Glutamatergic neuron (in vitro differentiated cells): ENCODE measurements around the gene GLRA3. TPM values are rescaled to one million over a fixed set of nuclear protein-coding genes. Genes with fewer than 3 reads are reported as not detected.

Source experiments
- DNase-seq: peaks from one replicate; pipeline ENCODE4 v3.0.0; 2022
- H3K27ac Mint-ChIP-seq: one replicate; pipeline ENCODE4 v1.8.0; 2020; ENCODE audit warnings: mild to moderate bottlenecking, mixed read lengths, inconsistent platforms; ENCODE audit not compliant: unreplicated experiment
- H3K27me3 Mint-ChIP-seq: one replicate; pipeline ENCODE4 v1.8.0; 2020; ENCODE audit warnings: mild to moderate bottlenecking, moderate library complexity, mixed read lengths, inconsistent platforms; ENCODE audit not compliant: unreplicated experiment
- H3K36me3 Mint-ChIP-seq: one replicate; pipeline ENCODE4 v1.8.0; 2020; ENCODE audit warnings: mild to moderate bottlenecking, mixed read lengths, inconsistent platforms; ENCODE audit not compliant: unreplicated experiment
- H3K4me1 Mint-ChIP-seq: one replicate; pipeline ENCODE4 v1.8.0; 2020; ENCODE audit warnings: mild to moderate bottlenecking, low read depth, mixed read lengths, inconsistent platforms; ENCODE audit not compliant: unreplicated experiment
- H3K4me3 Mint-ChIP-seq: one replicate; pipeline ENCODE4 v1.8.0; 2020; ENCODE audit warnings: mild to moderate bottlenecking, mixed read lengths, inconsistent platforms; ENCODE audit not compliant: unreplicated experiment
- H3K9me3 Mint-ChIP-seq: one replicate; pipeline ENCODE4 v1.8.0; 2020; ENCODE audit warnings: mild to moderate bottlenecking, moderate library complexity, mixed read lengths, inconsistent platforms; ENCODE audit not compliant: unreplicated experiment
- CTCF ChIP-seq: fragments of 200-600 bp; sonication (generic); IDR thresholded peaks from one replicate; pipeline ENCODE4 v1.5.0; 2021; ENCODE audit not compliant: partially characterized antibody, unreplicated experiment
- total RNA-seq: library from RNA; stranded (reverse); fragmentation: NEBNext Ultra II Directional; extraction: Animal tissue kit (Norgen Biotek cat#: 25700); gene quantifications from one replicate; pipeline ENCODE4 v1.2.1, GENCODE V29; 2021; ENCODE audit not compliant: unreplicated experiment

GLRA3 gene
- total RNA-seq, 1 donor from 2014 or later, result not detected

DNA sequence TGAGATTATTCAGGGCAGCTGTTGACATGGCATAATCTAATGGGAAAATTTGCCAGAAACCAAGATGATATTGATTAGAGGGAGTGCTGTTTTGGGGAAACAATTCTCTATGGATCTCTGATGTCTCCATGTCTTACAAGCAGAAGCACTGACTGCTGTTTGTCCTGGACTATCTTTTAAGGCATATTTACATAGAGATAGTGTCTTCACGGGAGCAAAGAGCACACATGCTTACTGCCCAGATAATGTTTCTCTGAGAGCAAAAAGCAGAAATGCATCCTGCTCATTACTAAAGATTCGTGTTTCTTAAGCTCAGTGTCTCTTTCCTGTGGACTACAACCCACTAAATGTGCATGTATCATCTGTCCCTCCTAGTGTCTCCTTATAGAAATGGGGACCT lies 41.3 kb upstream of the GLRA3 start:
- no peaks in the 10 kb centered on the region for H3K9me3 Mint-ChIP-seq
- H3K27me3 Mint-ChIP-seq, result no peaks in the 10 kb centered on the region
- H3K36me3 Mint-ChIP-seq, result no peaks in the 10 kb centered on the region
- no peak for DNase-seq
- TF ChIP-seq CTCF, result no peak
- H3K4me3 Mint-ChIP-seq, result no peak overlapping the region
- H3K27ac Mint-ChIP-seq, result no peak overlapping the region
- no peaks in the 10 kb centered on the region for H3K4me1 Mint-ChIP-seq

GRCh38 chr4:174869339-174869738 lies 40.3 kb upstream of the GLRA3 start:
- H3K36me3 Mint-ChIP-seq, result no peaks in the 10 kb centered on the region
- H3K27me3 Mint-ChIP-seq, result no peaks in the 10 kb centered on the region
- no peak overlapping the region for H3K4me3 Mint-ChIP-seq
- DNase-seq, result no peak
- no peak overlapping the region for H3K27ac Mint-ChIP-seq
- H3K4me1 Mint-ChIP-seq, result no peaks in the 10 kb centered on the region
- no peaks in the 10 kb centered on the region for H3K9me3 Mint-ChIP-seq
- TF ChIP-seq CTCF, result no peak

GRCh38 chr4:174867903-174868302 lies 38.9 kb upstream of the GLRA3 start:
- Mint-ChIP-seq H3K27ac (no peak overlapping the region), H3K27me3 (no peaks in the 10 kb centered on the region), H3K36me3 (no peaks in the 10 kb centered on the region), H3K4me1 (no peaks in the 10 kb centered on the region), H3K4me3 (no peak overlapping the region), H3K9me3 (no peaks in the 10 kb centered on the region)
- no peak for DNase-seq
- no peak for TF ChIP-seq CTCF

DNA sequence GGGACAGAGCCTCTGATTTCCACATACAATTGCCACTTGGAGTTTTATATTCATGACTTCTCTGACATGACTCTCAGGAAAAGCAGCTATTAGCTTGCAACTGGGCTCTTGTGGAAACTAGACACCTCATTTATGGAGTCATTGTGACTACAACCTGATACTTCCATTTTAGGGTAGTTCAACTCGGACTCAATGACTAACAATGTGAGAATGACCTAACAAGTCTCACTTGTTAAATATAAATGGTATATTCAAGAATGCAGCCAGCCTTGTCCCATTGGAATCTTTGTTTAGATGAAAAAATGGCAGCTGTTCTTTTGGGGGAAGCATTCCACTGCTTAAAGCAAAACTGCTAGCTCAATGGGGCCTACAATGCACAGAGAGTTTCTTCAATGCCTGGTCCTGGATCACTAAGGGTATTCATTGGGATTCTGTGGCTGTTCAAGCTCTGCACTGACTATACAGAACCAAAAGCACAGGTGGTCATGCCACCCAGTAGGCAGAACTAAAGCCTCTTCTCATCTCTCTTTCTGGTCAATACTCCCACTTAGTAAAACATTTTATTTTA lies 36.5 kb upstream of the GLRA3 start:
- no peak overlapping the region for H3K4me3 Mint-ChIP-seq
- H3K27ac Mint-ChIP-seq, result no peak overlapping the region
- no peaks in the 10 kb centered on the region for H3K27me3 Mint-ChIP-seq
- H3K9me3 Mint-ChIP-seq, result no peaks in the 10 kb centered on the region
- DNase-seq, result no peak
- H3K36me3 Mint-ChIP-seq, result no peaks in the 10 kb centered on the region
- TF ChIP-seq CTCF, result no peak
- H3K4me1 Mint-ChIP-seq, result no peaks in the 10 kb centered on the region

GRCh38 chr4:174864031-174864430 lies 35.0 kb upstream of the GLRA3 start:
- H3K36me3 Mint-ChIP-seq, result no peaks in the 10 kb centered on the region
- DNase-seq, result no peak
- no peaks in the 10 kb centered on the region for H3K9me3 Mint-ChIP-seq
- TF ChIP-seq CTCF, result no peak
- no peaks in the 10 kb centered on the region for H3K27me3 Mint-ChIP-seq
- H3K4me3 Mint-ChIP-seq, result no peak overlapping the region
- no peak overlapping the region for H3K27ac Mint-ChIP-seq
- H3K4me1 Mint-ChIP-seq, result no peaks in the 10 kb centered on the region
